Erythroblast (primary cell): Measurements from ENCODE around the gene LYZL6.

Source experiments
- GATA1 ChIP-seq: IDR thresholded peaks from 2 replicates; pipeline ENCODE4 v1.6.1; 2011; ENCODE audit warnings: low read depth, mild to moderate bottlenecking, control low read depth, low read length, moderate library complexity
- POLR2A ChIP-seq: IDR thresholded peaks from 2 replicates; pipeline ENCODE4 v1.6.1; 2011; ENCODE audit warnings: mild to moderate bottlenecking, low read length

DNA sequence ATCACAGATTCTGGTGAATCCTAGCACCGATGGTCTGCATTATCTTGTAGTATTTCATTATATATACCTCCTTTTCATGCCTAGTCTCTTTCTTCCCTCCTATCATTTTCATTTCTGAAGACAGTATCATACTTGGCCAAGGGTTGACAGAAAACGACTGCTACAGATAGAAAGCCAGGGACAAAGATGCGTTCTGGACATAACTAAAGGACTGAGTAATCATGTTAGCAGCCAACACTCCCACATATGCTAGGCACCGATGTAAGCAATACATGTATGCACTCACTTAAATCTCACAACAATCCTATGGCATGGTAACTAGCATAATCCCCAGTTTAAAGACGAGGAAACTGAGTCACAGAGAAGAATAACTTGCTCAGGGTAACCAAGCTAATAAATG, 35.8 kb downstream of the LYZL6 start:
- TF ChIP-seq POLR2A, result no peak
- no peak for TF ChIP-seq GATA1
